Large intestine (tissue), 3 donors: ENCODE results near the gene UBAC1. TPM values are rescaled to one million over a fixed set of nuclear protein-coding genes. Genes with fewer than 3 reads are reported as not detected.
A peak's percentile ranks its signal among the peaks of the same experiment; 100 is the strongest.

Source experiments
- DNase-seq, 2 donors: peaks; one replicate each; pipeline versions ENCODE4 v3.0.0 to v3.0.0-alpha.2; 2013
- H3K27ac ChIP-seq: one replicate; pipeline ENCODE4 v1.5.1; 2013; ENCODE audit warnings: low read length
- H3K27me3 ChIP-seq: 2 replicates; pipeline ENCODE4 v1.6.1; 2013; ENCODE audit warnings: low read length; ENCODE audit not compliant: control insufficient read depth, insufficient read depth
- H3K36me3 ChIP-seq: 2 replicates; pipeline ENCODE4 v1.6.1; 2013; ENCODE audit warnings: low read length; ENCODE audit not compliant: control insufficient read depth, insufficient read depth
- H3K4me1 ChIP-seq: one replicate; pipeline ENCODE4 v1.6.1; 2013; ENCODE audit warnings: low read length; ENCODE audit not compliant: control insufficient read depth, insufficient read depth
- H3K4me3 ChIP-seq: one replicate; pipeline ENCODE4 v1.5.1; 2013; ENCODE audit warnings: low read length
- H3K9me3 ChIP-seq: one replicate; pipeline ENCODE4 v1.6.1; 2013; ENCODE audit warnings: mild to moderate bottlenecking, low read depth, low read length, moderate library complexity; ENCODE audit not compliant: control insufficient read depth
- WGBS: methylation state at CpG from one replicate; pipeline ENCODE4 v1.1.5; 2013; ENCODE audit warnings: low lambda C conversion rate; ENCODE audit not compliant: insufficient coverage; 5-methylcytosine and 5-hydroxymethylcytosine counted together
- polyA plus RNA-seq: library from polyadenylated mRNA; unstranded; fragments of 120-200 nt; gene quantifications from one replicate; pipeline ENCODE4 v1.2.1, GENCODE V29; 2013

The UBAC1 gene
- polyA plus RNA-seq, 1 donor, result 21.9 TPM

GRCh38 chr9:135993765-135994500 lies 32.8 kb upstream of the UBAC1 start:
- H3K36me3 ChIP-seq, result no peaks in the 10 kb centered on the region
- peak overlapping the region; percentile 70 for H3K27ac ChIP-seq
- H3K4me1 ChIP-seq, result peaks cover 31% of the 10 kb centered on the region
- peak in 1 of 2 donors; percentile 29 for DNase-seq
- WGBS, result no CpG with 5 or more reads among the region's 27 CpGs
- H3K9me3 ChIP-seq, result peaks cover 7% of the 10 kb centered on the region
- peaks cover 14% of the 10 kb centered on the region for H3K27me3 ChIP-seq
- no peak overlapping the region for H3K4me3 ChIP-seq

GRCh38 chr9:135993409-135993742 lies 32.2 kb upstream of the UBAC1 start:
- Histone ChIP-seq H3K4me1 (peaks cover 31% of the 10 kb centered on the region), H3K4me3 (no peak overlapping the region), H3K36me3 (no peaks in the 10 kb centered on the region), H3K27ac (peak overlapping the region; percentile 70), H3K9me3 (peaks cover 7% of the 10 kb centered on the region), H3K27me3 (peaks cover 14% of the 10 kb centered on the region)
- DNase-seq, result no peak
- 96% methylated on average over 4 of the region's 13 CpGs for WGBS

GRCh38 chr9:135992486-135993408 lies 31.6 kb upstream of the UBAC1 start:
- Histone ChIP-seq H3K27me3 (peaks cover 14% of the 10 kb centered on the region), H3K4me1 (peaks cover 31% of the 10 kb centered on the region), H3K27ac (peak overlapping the region; percentile 70), H3K36me3 (no peaks in the 10 kb centered on the region), H3K9me3 (peaks cover 7% of the 10 kb centered on the region), H3K4me3 (peak overlapping the region; percentile 16)
- DNase-seq, result peak; percentile 83 to 87
- no CpG with 5 or more reads among the region's 32 CpGs for WGBS

GRCh38 chr9:135991771-135992170 lies 30.6 kb upstream of the UBAC1 start:
- DNase-seq, result no peak
- Histone ChIP-seq H3K27me3 (peaks cover 14% of the 10 kb centered on the region), H3K4me1 (peaks cover 31% of the 10 kb centered on the region), H3K9me3 (peaks cover 7% of the 10 kb centered on the region), H3K36me3 (no peaks in the 10 kb centered on the region), H3K27ac (no peak overlapping the region), H3K4me3 (no peak overlapping the region)
- no CpG with 5 or more reads among the region's 18 CpGs for WGBS

- peaks cover 14% of the 10 kb centered on the region for H3K27me3 ChIP-seq
- no CpG with 5 or more reads among the region's 21 CpGs for WGBS
- peaks cover 31% of the 10 kb centered on the region for H3K4me1 ChIP-seq
- H3K27ac ChIP-seq, result no peak overlapping the region
- no peak overlapping the region for H3K4me3 ChIP-seq
- DNase-seq, result peak in 1 of 2 donors; percentile 48
- peaks cover 7% of the 10 kb centered on the region for H3K9me3 ChIP-seq
- H3K36me3 ChIP-seq, result no peaks in the 10 kb centered on the region
These were observed 29.6 kb upstream of the UBAC1 start for GRCh38 chr9:135990468-135991429.

GRCh38 chr9:135989722-135990467 lies 28.7 kb upstream of the UBAC1 start:
- Histone ChIP-seq H3K36me3 (no peaks in the 10 kb centered on the region), H3K4me1 (peaks cover 31% of the 10 kb centered on the region), H3K4me3 (no peak overlapping the region), H3K27me3 (peaks cover 15% of the 10 kb centered on the region), H3K9me3 (peaks cover 7% of the 10 kb centered on the region), H3K27ac (no peak overlapping the region)
- no CpG with 5 or more reads among the region's 36 CpGs for WGBS
- DNase-seq, result no peak

GRCh38 chr9:135989157-135989556 lies 28.0 kb upstream of the UBAC1 start:
- Histone ChIP-seq H3K27me3 (peaks cover 22% of the 10 kb centered on the region), H3K9me3 (peaks cover 7% of the 10 kb centered on the region), H3K27ac (no peak overlapping the region), H3K4me1 (peaks cover 26% of the 10 kb centered on the region), H3K4me3 (no peak overlapping the region), H3K36me3 (no peaks in the 10 kb centered on the region)
- no peak for DNase-seq
- WGBS, result no CpG with 5 or more reads among the region's 8 CpGs

- H3K36me3 ChIP-seq, result no peaks in the 10 kb centered on the region
- H3K4me3 ChIP-seq, result no peak overlapping the region
- H3K9me3 ChIP-seq, result peaks cover 4% of the 10 kb centered on the region
- peaks cover 21% of the 10 kb centered on the region for H3K4me1 ChIP-seq
- no peak for DNase-seq
- no peak overlapping the region for H3K27ac ChIP-seq
- no CpG with 5 or more reads among the region's 17 CpGs for WGBS
- peaks cover 26% of the 10 kb centered on the region for H3K27me3 ChIP-seq
These were observed 27.3 kb upstream of the UBAC1 start for GRCh38 chr9:135988493-135988892.

GRCh38 chr9:135987838-135988404 lies 26.7 kb upstream of the UBAC1 start:
- Histone ChIP-seq H3K4me3 (no peak overlapping the region), H3K9me3 (peaks cover 4% of the 10 kb centered on the region), H3K4me1 (peaks cover 16% of the 10 kb centered on the region), H3K27ac (no peak overlapping the region), H3K36me3 (no peaks in the 10 kb centered on the region), H3K27me3 (peaks cover 29% of the 10 kb centered on the region)
- no CpG with 5 or more reads among the region's 16 CpGs for WGBS
- DNase-seq, result no peak
